ENCODE data around the gene ASB2. TPM values are rescaled to one million over a fixed set of nuclear protein-coding genes. Genes with fewer than 3 reads are reported as not detected.

ASB2 gene
- polyA plus RNA-seq, 1 of the 3 experiments (the other 2 are of a cell fraction), result 0.15 TPM

DNA sequence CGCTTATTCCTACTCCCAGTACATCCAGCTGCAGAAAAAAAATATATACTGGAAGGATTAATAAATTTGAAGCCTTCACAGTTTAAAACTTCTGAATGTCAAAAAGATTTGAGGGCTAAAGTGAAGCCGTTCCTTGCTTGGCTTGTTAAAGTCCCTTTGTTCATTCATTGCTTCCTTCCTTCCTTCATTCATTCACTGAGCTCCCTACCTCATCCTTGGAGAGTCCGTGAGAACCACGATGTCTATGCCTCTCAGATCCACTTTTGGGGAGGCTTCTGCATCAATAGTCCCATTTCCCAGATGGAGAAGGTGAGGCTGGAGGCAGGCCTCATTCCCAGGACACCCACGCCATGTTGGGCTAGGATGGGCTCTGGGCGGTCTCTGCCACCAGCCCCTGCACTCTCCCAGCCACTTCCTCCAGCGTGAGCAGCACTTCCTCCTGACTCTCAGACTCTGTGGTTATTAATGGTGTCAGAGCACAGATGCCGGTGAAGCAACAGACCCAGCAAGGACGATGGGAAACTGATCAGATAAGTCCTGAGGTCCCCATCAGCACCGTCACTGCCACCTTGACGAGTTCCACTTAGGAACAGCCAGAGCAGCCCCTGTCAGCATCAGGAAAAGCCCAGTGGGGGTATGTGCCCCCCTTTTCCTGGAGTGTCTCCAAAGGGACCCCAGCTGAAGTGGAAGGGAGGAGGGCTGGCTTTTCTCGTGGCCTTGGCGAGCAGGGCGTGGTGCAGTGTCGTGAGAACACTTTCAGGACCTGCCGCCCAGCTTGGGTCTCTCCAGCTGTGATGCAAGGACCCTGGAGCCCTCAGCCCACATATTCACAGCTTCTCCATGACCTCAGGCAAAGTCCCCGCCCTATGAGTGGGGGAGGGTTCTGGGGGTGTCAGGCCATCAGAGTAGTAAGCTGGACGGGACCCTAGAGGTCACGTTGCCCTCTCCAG is 21.2 kb downstream of the ASB2 start:
- no peak overlapping the region for H3K4me2 ChIP-seq
- ChIA-PET POLR2A (no interaction called here), CTCF (interaction anchor here (5.2 kb wide), 1 partner anchor 15 kb away, joined by 28 read pairs; no protein-coding TSS in a partner anchor)
- H3K79me2 ChIP-seq (ENCODE audit: insufficient read depth), result no peaks in the 10 kb centered on the region
- no peaks in the 10 kb centered on the region for H3K9me2 ChIP-seq
- DNase-seq, result peak; percentile 37
- no peaks in the 10 kb centered on the region for H3K36me3 ChIP-seq (replicated peaks in 1 of 2; ENCODE audit: control insufficient read depth in 1 of 2, insufficient read depth in 2 of 2, low read length in 1 of 2)
- H3K4me1 ChIP-seq (ENCODE audit: control insufficient read depth in 1 of 2, insufficient read depth in 2 of 2, low read depth in 1 of 2, low read length in 1 of 2), result peaks cover 3 to 16% of the 10 kb centered on the region in 2 experiments; a peak in 2 of 4 replicates
- no peaks in the 10 kb centered on the region for H3K27me3 ChIP-seq (ENCODE audit: insufficient read depth)
- TF ChIP-seq FOXJ3 (CRISPR knock-in tag; IDR thresholded peaks at IDR 0.05) (no peak), GATA2 (CRISPR knock-in tag; IDR thresholded peaks at IDR 0.05) (no peak), SMC3 (IDR thresholded peaks at IDR 0.05; ENCODE audit: low read depth, low read length) (no peak), TCF12 (IDR thresholded peaks at IDR 0.05) (no peak), FOSL2 (IDR thresholded peaks at IDR 0.05; ENCODE audit: borderline replicate concordance, low read depth) (no peak)
- TF ChIP-seq, protein P1, sequence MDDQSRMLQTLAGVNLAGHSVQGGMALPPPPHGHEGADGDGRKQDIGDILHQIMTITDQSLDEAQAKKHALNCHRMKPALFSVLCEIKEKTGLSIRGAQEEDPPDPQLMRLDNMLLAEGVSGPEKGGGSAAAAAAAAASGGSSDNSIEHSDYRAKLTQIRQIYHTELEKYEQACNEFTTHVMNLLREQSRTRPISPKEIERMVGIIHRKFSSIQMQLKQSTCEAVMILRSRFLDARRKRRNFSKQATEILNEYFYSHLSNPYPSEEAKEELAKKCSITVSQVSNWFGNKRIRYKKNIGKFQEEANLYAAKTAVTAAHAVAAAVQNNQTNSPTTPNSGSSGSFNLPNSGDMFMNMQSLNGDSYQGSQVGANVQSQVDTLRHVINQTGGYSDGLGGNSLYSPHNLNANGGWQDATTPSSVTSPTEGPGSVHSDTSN (IDR thresholded peaks at IDR 0.05), result no peak
- H3K4me3 ChIP-seq (ENCODE audit: low read depth in 2 of 2, low read length in 1 of 2), result no peak overlapping the region
- H3K27ac ChIP-seq (ENCODE audit: low read depth in 2 of 2, low read length in 1 of 2), result no peak overlapping the region
- no peak overlapping the region for H3K9ac ChIP-seq
- WGBS (ENCODE audit: low lambda C conversion rate), result 89% methylated on average over 14 of the region's 19 CpGs
- H3K9me3 ChIP-seq, result no peaks in the 10 kb centered on the region
- H4K20me1 ChIP-seq (ENCODE audit: insufficient read depth), result no peaks in the 10 kb centered on the region
- H2AFZ ChIP-seq (ENCODE audit: low read depth), result no peak overlapping the region; the same call in 1 of the 2 replicates
- H3F3A ChIP-seq (replicated peaks; ENCODE audit: insufficient read depth), result peaks cover 10% of the 10 kb centered on the region

GRCh38 chr14:93954516-93954830 is 21.9 kb downstream of the ASB2 start:
- Histone ChIP-seq H3K9me2 (no peaks in the 10 kb centered on the region), H3K4me2 (no peak overlapping the region), H2AFZ (ENCODE audit: low read depth) (no peak overlapping the region), H3K27ac (ENCODE audit: low read depth in 2 of 2, low read length in 1 of 2) (no peak overlapping the region), H3K36me3 (replicated peaks in 1 of 2; ENCODE audit: control insufficient read depth in 1 of 2, insufficient read depth in 2 of 2, low read length in 1 of 2) (no peaks in the 10 kb centered on the region), H3K9ac (no peak overlapping the region), H3K4me1 (ENCODE audit: control insufficient read depth in 1 of 2, insufficient read depth in 2 of 2, low read depth in 1 of 2, low read length in 1 of 2) (peaks cover 3 to 9% of the 10 kb centered on the region in 2 experiments; a peak in 2 of 4 replicates), H3F3A (replicated peaks; ENCODE audit: insufficient read depth) (peaks cover 6% of the 10 kb centered on the region), H3K9me3 (no peaks in the 10 kb centered on the region), H3K4me3 (ENCODE audit: low read depth in 2 of 2, low read length in 1 of 2) (no peak overlapping the region), H3K27me3 (ENCODE audit: insufficient read depth) (no peaks in the 10 kb centered on the region), H4K20me1 (ENCODE audit: insufficient read depth) (no peaks in the 10 kb centered on the region), H3K79me2 (ENCODE audit: insufficient read depth) (no peaks in the 10 kb centered on the region)
- no peak for DNase-seq
- TF ChIP-seq SIN3A (IDR thresholded peaks at IDR 0.05; ENCODE audit: borderline replicate concordance, low read depth, low read length), result no peak
- TF ChIP-seq POLR2AphosphoS5 (IDR thresholded peaks at IDR 0.05; ENCODE audit: low read depth, low read length), result no peak
- TF ChIP-seq, protein P2, sequence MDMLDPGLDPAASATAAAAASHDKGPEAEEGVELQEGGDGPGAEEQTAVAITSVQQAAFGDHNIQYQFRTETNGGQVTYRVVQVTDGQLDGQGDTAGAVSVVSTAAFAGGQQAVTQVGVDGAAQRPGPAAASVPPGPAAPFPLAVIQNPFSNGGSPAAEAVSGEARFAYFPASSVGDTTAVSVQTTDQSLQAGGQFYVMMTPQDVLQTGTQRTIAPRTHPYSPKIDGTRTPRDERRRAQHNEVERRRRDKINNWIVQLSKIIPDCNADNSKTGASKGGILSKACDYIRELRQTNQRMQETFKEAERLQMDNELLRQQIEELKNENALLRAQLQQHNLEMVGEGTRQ (IDR thresholded peaks at IDR 0.05; ENCODE audit: borderline replicate concordance, low read depth, low read length), result no peak
- TF ChIP-seq JUND (IDR thresholded peaks at IDR 0.05), result no peak
- ChIA-PET POLR2A (no interaction called here), CTCF (interaction anchor here (5.2 kb wide), 1 partner anchor 15 kb away, joined by 28 read pairs; no protein-coding TSS in a partner anchor)
- 100% methylated on average over 3 of the region's 4 CpGs for WGBS (ENCODE audit: low lambda C conversion rate)

Data from SK-N-SH (cell line).